Smooth muscle cell (in vitro differentiated cells): ENCODE results near the gene MYH13. TPM values are rescaled to one million over a fixed set of nuclear protein-coding genes. Genes with fewer than 3 reads are reported as not detected.

Experiments
- DNase-seq: peaks from one replicate; lab custom pipeline; 2025; ENCODE audit not compliant: unreplicated experiment; lab: John Stamatoyannopoulos, UW
- H2AFZ ChIP-seq: fragments of 200-600 bp; sonication (generic); 2 replicates; pipeline ENCODE4 v1.6.0; 2016; ENCODE audit warnings: antibody characterized with exemption, low read depth, mild to moderate bottlenecking
- H3F3A ChIP-seq: fragments of 200-600 bp; sonication (generic); 2 replicates; pipeline ENCODE4 v1.6.0; 2017; ENCODE audit warnings: antibody characterized with exemption, low read depth
- H3K27ac ChIP-seq: fragments of 200-600 bp; sonication (generic); 2 replicates; pipeline ENCODE4 v1.5.1; 2016; ENCODE audit warnings: low read depth, mild to moderate bottlenecking
- H3K27me3 ChIP-seq: fragments of 200-600 bp; sonication (generic); 2 replicates; pipeline ENCODE4 v1.6.1; 2016; ENCODE audit warnings: low read depth, mild to moderate bottlenecking
- H3K36me3 ChIP-seq: fragments of 200-600 bp; sonication (generic); 2 replicates; pipeline ENCODE4 v1.5.1; 2016; ENCODE audit warnings: low read depth
- H3K4me1 ChIP-seq: fragments of 200-600 bp; sonication (generic); 2 replicates; pipeline ENCODE4 v1.5.1; 2016; ENCODE audit warnings: low read depth
- H3K4me2 ChIP-seq: fragments of 200-600 bp; sonication (generic); 2 replicates; pipeline ENCODE4 v1.6.0; 2016; ENCODE audit warnings: mild to moderate bottlenecking
- H3K4me3 ChIP-seq: fragments of 200-600 bp; sonication (generic); 2 replicates; pipeline ENCODE4 v1.5.1; 2016; ENCODE audit warnings: mild to moderate bottlenecking
- H3K79me2 ChIP-seq: fragments of 200-600 bp; sonication (generic); 2 replicates; pipeline ENCODE4 v1.6.0; 2016; ENCODE audit warnings: low read depth, mild to moderate bottlenecking
- H3K9ac ChIP-seq: fragments of 200-600 bp; sonication (generic); 2 replicates; pipeline ENCODE4 v1.6.0; 2016; ENCODE audit warnings: low read depth
- H3K9me3 ChIP-seq: fragments of 200-600 bp; sonication (generic); replicated peaks from 2 replicates; pipeline ENCODE4 v1.5.1; 2016; ENCODE audit warnings: low read depth
- H4K20me1 ChIP-seq: fragments of 200-600 bp; sonication (generic); 2 replicates; pipeline ENCODE4 v1.6.0; 2016; ENCODE audit warnings: low read depth
- WGBS: methylation state at CpG from one replicate; pipeline ENCODE4 v1.1.7; 2016; ENCODE audit warnings: low lambda C conversion rate; 5-methylcytosine and 5-hydroxymethylcytosine counted together
- polyA plus RNA-seq: library from polyadenylated mRNA; unstranded; fragments of >200 nt; fragmentation: Nextera tagmentation; extraction: Ambion mirVana; gene quantifications from 2 replicates; pipeline ENCODE4 v1.2.1, GENCODE V29; 2016
- total RNA-seq: library from RNA; depleted of rRNA; stranded (reverse); fragments of >200 nt; gene quantifications from 2 replicates; pipeline ENCODE4 v1.2.3, GENCODE V29; 2014
- TF ChIP-seq, protein P1 (sequence below): fragments of 200-600 bp; sonication (generic); IDR thresholded peaks from 2 replicates; pipeline ENCODE4 v1.5.1; 2017; ENCODE audit warnings: borderline replicate concordance, mild to moderate bottlenecking, antibody characterized with exemption; ENCODE audit not compliant: insufficient read depth, poor library complexity, severe bottlenecking

Gene MYH13
- total and polyA plus RNA-seq, 2 experiments from 2014 or later: 0.09 TPM; not detected in 1

- Histone ChIP-seq H2AFZ (no peak overlapping the region), H3K27ac (no peak overlapping the region), H3K4me3 (no peak overlapping the region), H3K36me3 (no peaks in the 10 kb centered on the region), H3K4me2 (no peak overlapping the region), H3K4me1 (no peaks in the 10 kb centered on the region), H3K9me3 (no peaks in the 10 kb centered on the region), H3K9ac (no peak overlapping the region), H3F3A (no peaks in the 10 kb centered on the region), H3K79me2 (no peaks in the 10 kb centered on the region), H3K27me3 (no peaks in the 10 kb centered on the region), H4K20me1 (no peaks in the 10 kb centered on the region)
- DNase-seq: no peak
- WGBS: 100% methylated on average over 4 of the region's 4 CpGs
- TF ChIP-seq, protein P1, sequence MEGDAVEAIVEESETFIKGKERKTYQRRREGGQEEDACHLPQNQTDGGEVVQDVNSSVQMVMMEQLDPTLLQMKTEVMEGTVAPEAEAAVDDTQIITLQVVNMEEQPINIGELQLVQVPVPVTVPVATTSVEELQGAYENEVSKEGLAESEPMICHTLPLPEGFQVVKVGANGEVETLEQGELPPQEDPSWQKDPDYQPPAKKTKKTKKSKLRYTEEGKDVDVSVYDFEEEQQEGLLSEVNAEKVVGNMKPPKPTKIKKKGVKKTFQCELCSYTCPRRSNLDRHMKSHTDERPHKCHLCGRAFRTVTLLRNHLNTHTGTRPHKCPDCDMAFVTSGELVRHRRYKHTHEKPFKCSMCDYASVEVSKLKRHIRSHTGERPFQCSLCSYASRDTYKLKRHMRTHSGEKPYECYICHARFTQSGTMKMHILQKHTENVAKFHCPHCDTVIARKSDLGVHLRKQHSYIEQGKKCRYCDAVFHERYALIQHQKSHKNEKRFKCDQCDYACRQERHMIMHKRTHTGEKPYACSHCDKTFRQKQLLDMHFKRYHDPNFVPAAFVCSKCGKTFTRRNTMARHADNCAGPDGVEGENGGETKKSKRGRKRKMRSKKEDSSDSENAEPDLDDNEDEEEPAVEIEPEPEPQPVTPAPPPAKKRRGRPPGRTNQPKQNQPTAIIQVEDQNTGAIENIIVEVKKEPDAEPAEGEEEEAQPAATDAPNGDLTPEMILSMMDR: no peak
Measured at GRCh38 chr17:10332515-10332914, 40.3 kb downstream of the MYH13 start.

DNA sequence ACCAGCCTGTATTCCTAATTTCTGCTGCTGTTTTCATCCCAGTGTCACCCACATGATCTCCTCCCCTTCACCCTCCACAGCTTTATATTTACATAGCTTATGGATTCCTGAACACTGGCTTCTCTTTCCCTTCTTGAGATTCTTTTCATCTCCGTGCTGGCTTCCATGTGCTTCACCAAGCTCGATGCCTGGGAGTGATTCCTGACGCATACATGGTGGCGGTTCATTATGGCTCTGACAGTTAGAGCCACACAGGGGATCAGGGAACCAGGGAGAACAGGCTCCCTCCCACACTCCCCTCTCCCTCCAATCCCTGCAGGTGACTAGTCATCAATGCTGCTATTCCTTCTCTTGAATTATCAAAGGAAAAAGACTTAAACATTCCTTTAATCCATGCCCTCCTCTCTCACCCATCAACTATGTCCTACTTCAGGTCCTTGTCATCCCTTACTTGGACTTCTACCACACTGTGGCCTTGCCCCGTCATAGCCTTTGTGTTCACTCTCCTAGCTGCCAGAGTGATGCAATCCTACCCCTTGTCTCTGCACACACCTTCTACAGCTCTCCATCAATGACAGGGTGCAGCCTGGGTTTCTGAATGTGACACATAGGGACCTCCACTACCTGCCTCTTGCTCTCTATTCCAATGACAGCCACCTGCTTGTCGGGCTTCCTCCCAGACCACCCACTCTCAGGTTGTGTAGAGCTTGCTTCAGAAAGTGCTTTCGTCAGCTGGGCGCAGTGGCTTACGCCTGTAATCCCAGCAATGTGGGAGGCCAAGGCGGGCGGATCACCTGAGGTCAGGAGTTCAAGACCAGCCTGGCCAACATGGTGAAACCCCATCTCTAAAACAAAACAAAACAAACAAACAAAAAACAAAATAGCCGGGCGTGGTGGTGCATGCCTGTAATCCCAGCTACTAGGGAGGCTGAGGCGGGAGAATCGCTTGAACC, 43.6 kb downstream of the MYH13 start:
- WGBS: 91% methylated on average over 15 of the region's 15 CpGs
- Histone ChIP-seq H3K9ac (no peak overlapping the region), H3K79me2 (no peaks in the 10 kb centered on the region), H3K4me2 (no peak overlapping the region), H3F3A (no peaks in the 10 kb centered on the region), H3K36me3 (no peaks in the 10 kb centered on the region), H3K4me3 (no peak overlapping the region), H3K4me1 (no peaks in the 10 kb centered on the region), H2AFZ (no peak overlapping the region), H4K20me1 (no peaks in the 10 kb centered on the region), H3K9me3 (no peaks in the 10 kb centered on the region), H3K27me3 (no peaks in the 10 kb centered on the region), H3K27ac (no peak overlapping the region)
- TF ChIP-seq, protein P1: no peak
- no peak for DNase-seq

- DNase-seq: no peak
- no peak overlapping the region for H3K9ac ChIP-seq
- H3K27ac ChIP-seq: no peak overlapping the region
- H3K36me3 ChIP-seq: no peaks in the 10 kb centered on the region
- no peaks in the 10 kb centered on the region for H3K4me1 ChIP-seq
- no peaks in the 10 kb centered on the region for H3K27me3 ChIP-seq
- H4K20me1 ChIP-seq: no peaks in the 10 kb centered on the region
- H3K4me2 ChIP-seq: no peak overlapping the region
- H2AFZ ChIP-seq: no peak overlapping the region
- H3K4me3 ChIP-seq: no peak overlapping the region
- H3F3A ChIP-seq: no peaks in the 10 kb centered on the region
- TF ChIP-seq, protein P1: no peak
- WGBS: 94% methylated on average over 7 of the region's 7 CpGs
- H3K79me2 ChIP-seq: no peaks in the 10 kb centered on the region
- H3K9me3 ChIP-seq: no peaks in the 10 kb centered on the region
Measured at GRCh38 chr17:10328206-10328605, 44.6 kb downstream of the MYH13 start.
